ENCODE data around the gene NR1H4. TPM values are rescaled to one million over a fixed set of nuclear protein-coding genes. Genes with fewer than 3 reads are reported as not detected.

Gene NR1H4
- total and polyA plus RNA-seq, 4 donors = 33.5 to 106 (median 55.0) TPM

- Histone ChIP-seq H3K36me3 (ENCODE audit: control insufficient read depth in 4 of 4, insufficient read depth in 3 of 4, low read depth in 1 of 4, low read length in 3 of 4) (no peaks in the 10 kb centered on the region), H3K9ac (ENCODE audit: low read depth in 1 of 2, low read length in 2 of 2) (no peak overlapping the region), H3K9me3 (ENCODE audit: control insufficient read depth in 4 of 4, low read length in 3 of 4) (peaks cover 0 to 3% (median 1%) of the 10 kb centered on the region in 4 donors), H3K27me3 (ENCODE audit: control insufficient read depth in 4 of 4, insufficient read depth in 4 of 4, low read length in 3 of 4) (no peaks in the 10 kb centered on the region), H3K27ac (ENCODE audit: low read depth in 1 of 2, low read length in 2 of 2) (no peak overlapping the region), H3K4me1 (ENCODE audit: control insufficient read depth in 4 of 4, insufficient read depth in 4 of 4, low read length in 3 of 4) (peaks cover 0 to 7% (median 6%) of the 10 kb centered on the region in 4 donors), H3K4me3 (ENCODE audit: low read depth in 1 of 3, low read length in 3 of 3) (no peak overlapping the region)
- TF ChIP-seq YY1 (IDR thresholded peaks at IDR 0.05) (no peak), RXRA (IDR thresholded peaks at IDR 0.05) (no peak), JUND (IDR thresholded peaks at IDR 0.05) (no peak), FOXA1 (IDR thresholded peaks at IDR 0.05) (no peak), RAD21 (IDR thresholded peaks at IDR 0.05) (no peak), NR2F2 (IDR thresholded peaks at IDR 0.05) (no peak), REST (IDR thresholded peaks at IDR 0.05) (no peak), ZBTB33 (IDR thresholded peaks at IDR 0.05) (no peak), CTCF (IDR thresholded peaks at IDR 0.05; ENCODE audit: low read depth, low read length, missing input control) (no peak)
- no peak for DNase-seq (ENCODE audit: low spot score)
- 96% methylated on average over 5 of the region's 5 CpGs for WGBS
Observed at GRCh38 chr12:100578923-100579322, 105.3 kb downstream of the NR1H4 start.

GRCh38 chr12:100579844-100580243, 106.2 kb downstream of the NR1H4 start:
- no peaks in the 10 kb centered on the region for H3K27me3 ChIP-seq (ENCODE audit: control insufficient read depth in 4 of 4, insufficient read depth in 4 of 4, low read length in 3 of 4)
- no peaks in the 10 kb centered on the region for H3K4me1 ChIP-seq (ENCODE audit: control insufficient read depth in 4 of 4, insufficient read depth in 4 of 4, low read length in 3 of 4)
- H3K36me3 ChIP-seq (ENCODE audit: control insufficient read depth in 4 of 4, insufficient read depth in 3 of 4, low read depth in 1 of 4, low read length in 3 of 4) = no peaks in the 10 kb centered on the region
- H3K4me3 ChIP-seq (ENCODE audit: low read depth in 1 of 3, low read length in 3 of 3) = no peak overlapping the region
- 51% methylated on average over 2 of the region's 2 CpGs for WGBS
- TF ChIP-seq YY1 (IDR thresholded peaks at IDR 0.05) (no peak), CTCF (IDR thresholded peaks at IDR 0.05; ENCODE audit: low read depth, low read length, missing input control) (no peak), ZBTB33 (IDR thresholded peaks at IDR 0.05) (no peak), HNF4A (conservative IDR thresholded peaks at IDR 0.05) (no peak)
- H3K9me3 ChIP-seq (ENCODE audit: control insufficient read depth in 4 of 4, low read length in 3 of 4) = peaks cover 0 to 3% (median 1%) of the 10 kb centered on the region in 4 donors
- H3K27ac ChIP-seq (ENCODE audit: low read depth in 1 of 2, low read length in 2 of 2) = no peak overlapping the region
- DNase-seq (ENCODE audit: low spot score) = no peak
- H3K9ac ChIP-seq (ENCODE audit: low read depth in 1 of 2, low read length in 2 of 2) = no peak overlapping the region
